ENCODE data around the gene GJA10.

GJA10 gene

GRCh38 chr6:89917216-89917615 is 22.9 kb downstream of the GJA10 start:
- DNase-seq (ENCODE audit: low spot score) = no peak

- no peak for DNase-seq (ENCODE audit: low spot score)
Measured at GRCh38 chr6:89917801-89918366, 23.6 kb downstream of the GJA10 start.

- DNase-seq (ENCODE audit: low spot score) = no peak
Measured at GRCh38 chr6:89921197-89921596, 26.9 kb downstream of the GJA10 start.

GRCh38 chr6:89921691-89922090 is 27.4 kb downstream of the GJA10 start:
- no peak for DNase-seq (ENCODE audit: low spot score)

GRCh38 chr6:89924231-89924630 is 30.0 kb downstream of the GJA10 start:
- no peak for DNase-seq (ENCODE audit: low spot score)

GRCh38 chr6:89925826-89926225 is 31.6 kb downstream of the GJA10 start:
- no peak for DNase-seq (ENCODE audit: low spot score)

GRCh38 chr6:89927264-89927663 is 33.0 kb downstream of the GJA10 start:
- no peak for DNase-seq (ENCODE audit: low spot score)

GRCh38 chr6:89927791-89928550 is 33.7 kb downstream of the GJA10 start:
- DNase-seq (ENCODE audit: low spot score) = no peak

- peak; percentile 33 for DNase-seq (ENCODE audit: low spot score)
Measured at GRCh38 chr6:89928604-89929003, 34.3 kb downstream of the GJA10 start.

- DNase-seq (ENCODE audit: low spot score) = no peak
Measured at GRCh38 chr6:89930789-89931188, 36.5 kb downstream of the GJA10 start.

- no peak for DNase-seq (ENCODE audit: low spot score)
Measured at GRCh38 chr6:89932245-89932802, 38.1 kb downstream of the GJA10 start.

GRCh38 chr6:89934685-89935366 is 40.6 kb downstream of the GJA10 start:
- DNase-seq (ENCODE audit: low spot score) = no peak

- DNase-seq (ENCODE audit: low spot score) = no peak
Measured at GRCh38 chr6:89936177-89936576, 41.9 kb downstream of the GJA10 start.

- no peak for DNase-seq (ENCODE audit: low spot score)
Measured at GRCh38 chr6:89938014-89938413, 43.7 kb downstream of the GJA10 start.

GRCh38 chr6:89939144-89939543 is 44.9 kb downstream of the GJA10 start:
- no peak for DNase-seq (ENCODE audit: low spot score)

- DNase-seq (ENCODE audit: low spot score) = peak; percentile 89
Measured at GRCh38 chr6:89940225-89941027, 46.2 kb downstream of the GJA10 start.

- DNase-seq (ENCODE audit: low spot score) = no peak
Measured at GRCh38 chr6:89941031-89941762, 46.9 kb downstream of the GJA10 start.

- DNase-seq (ENCODE audit: low spot score) = no peak
Measured at GRCh38 chr6:89941763-89942497, 47.7 kb downstream of the GJA10 start.

- DNase-seq (ENCODE audit: low spot score) = no peak
Measured at GRCh38 chr6:89942601-89943000, 48.3 kb downstream of the GJA10 start.

- DNase-seq (ENCODE audit: low spot score) = no peak
Measured at GRCh38 chr6:89944181-89944755, 50.0 kb downstream of the GJA10 start.
